Measurements from ENCODE around the gene ZBTB3.

- TF ChIP-seq YEATS4 (CRISPR knock-in tag; IDR thresholded peaks at IDR 0.05; ENCODE audit: borderline replicate concordance) (no peak), SMARCC2 (IDR thresholded peaks at IDR 0.05) (no peak), ZNF639 (CRISPR knock-in tag; conservative IDR thresholded peaks at IDR 0.05) (no peak), SMC3 (IDR thresholded peaks at IDR 0.05; ENCODE audit: low read length) (no peak), MTF1 (CRISPR knock-in tag; IDR thresholded peaks at IDR 0.05) (no peak), GLI4 (CRISPR knock-in tag; IDR thresholded peaks at IDR 0.05; ENCODE audit: borderline replicate concordance) (no peak)
Measured at GRCh38 chr11:62789576-62789975, 35.6 kb upstream of the ZBTB3 start.
